ENCODE measurements around the gene RIMBP2.

RIMBP2 gene

GRCh38 chr12:130538343-130539095 is 177.6 kb downstream of the RIMBP2 start:
- DNase-seq (ENCODE audit: low read depth) = no peak

DNA sequence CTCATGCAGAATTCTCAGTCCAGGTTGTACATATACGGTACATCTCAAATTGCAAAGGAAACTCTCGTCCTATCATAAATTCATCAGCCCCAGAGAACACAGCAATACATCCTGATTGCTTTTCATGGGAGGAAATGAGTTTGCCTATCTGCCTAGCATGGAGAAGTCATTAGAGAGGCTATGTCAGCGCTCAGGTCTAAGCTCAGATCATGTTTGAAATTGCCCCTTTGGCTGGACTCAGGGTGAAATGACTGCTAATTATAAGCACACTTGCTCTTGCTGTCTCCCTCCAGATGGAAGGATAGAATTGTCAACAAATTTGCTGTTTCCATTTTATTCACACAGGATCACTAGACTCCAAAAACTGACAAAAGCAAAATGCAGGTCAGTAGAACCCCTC is 178.4 kb downstream of the RIMBP2 start:
- no peak for DNase-seq (ENCODE audit: low read depth)

GRCh38 chr12:130537051-130537450 is 179.0 kb downstream of the RIMBP2 start:
- DNase-seq (ENCODE audit: low read depth) = no peak

GRCh38 chr12:130530429-130530828 is 185.7 kb downstream of the RIMBP2 start:
- DNase-seq (ENCODE audit: low read depth) = no peak

- DNase-seq (ENCODE audit: low read depth) = no peak
Observed at GRCh38 chr12:130529781-130530180, 186.3 kb downstream of the RIMBP2 start.

DNA sequence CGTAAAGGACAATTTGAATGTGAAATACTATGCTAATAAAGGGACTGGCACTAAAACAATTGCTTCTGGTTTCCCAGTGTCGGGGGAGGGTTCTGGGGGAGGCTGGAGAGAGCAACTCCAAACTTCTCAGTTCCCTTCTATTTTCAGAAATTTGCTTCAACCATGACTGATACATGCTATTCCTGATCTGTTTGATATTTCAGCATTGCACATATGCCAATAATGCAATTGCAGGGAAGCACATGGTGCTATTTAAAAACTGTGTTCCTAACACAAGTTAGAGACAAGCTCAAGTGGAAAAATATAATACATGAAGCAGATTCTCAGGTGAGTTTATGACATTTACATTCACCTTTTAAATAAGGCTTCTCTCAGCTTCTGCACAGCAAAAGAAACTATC is 188.9 kb downstream of the RIMBP2 start:
- no peak for DNase-seq (ENCODE audit: low read depth)

GRCh38 chr12:130526813-130527212 is 189.3 kb downstream of the RIMBP2 start:
- no peak for DNase-seq (ENCODE audit: low read depth)

DNA sequence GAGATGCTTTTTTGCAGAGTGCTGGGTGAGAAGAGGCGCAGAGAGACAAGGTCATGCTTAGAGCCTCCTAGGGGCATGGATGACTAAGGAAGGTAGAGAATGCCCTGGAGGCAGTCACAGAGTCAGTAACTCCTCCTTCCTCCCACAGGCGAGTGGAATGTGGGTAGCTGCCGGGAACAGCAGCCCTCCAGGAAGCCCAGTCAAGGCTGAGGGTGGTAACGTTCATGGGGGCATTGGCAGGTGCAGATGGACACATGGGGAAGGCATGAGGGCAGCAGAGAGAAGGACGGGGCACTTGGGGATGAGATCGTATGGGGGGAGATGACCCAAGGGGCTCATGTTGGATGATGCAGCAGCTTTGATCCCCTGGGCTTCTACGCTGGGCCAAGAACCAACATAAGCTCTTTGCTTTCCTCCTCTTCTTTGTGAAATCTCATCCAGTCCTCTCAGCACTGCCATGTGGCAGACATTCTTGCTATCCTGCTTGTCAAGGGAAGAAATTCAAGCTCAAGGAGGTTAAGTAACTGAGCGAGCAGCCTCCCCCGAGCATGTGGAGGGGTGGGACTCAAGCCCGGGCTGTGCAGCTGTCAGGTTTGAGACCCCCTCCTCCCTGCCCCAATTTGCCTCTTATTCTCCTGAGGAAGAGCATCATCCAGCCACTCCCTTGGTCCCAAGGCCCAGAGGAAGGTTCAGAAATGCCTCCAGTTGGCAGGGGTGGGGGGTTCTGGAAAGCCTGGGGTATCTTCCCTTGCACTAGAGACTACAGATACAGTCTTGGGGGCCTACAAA is 190.5 kb downstream of the RIMBP2 start:
- no peak for DNase-seq (ENCODE audit: low read depth)

- no peak for DNase-seq (ENCODE audit: low read depth)
Observed at GRCh38 chr12:130524759-130525158, 191.3 kb downstream of the RIMBP2 start.

DNA sequence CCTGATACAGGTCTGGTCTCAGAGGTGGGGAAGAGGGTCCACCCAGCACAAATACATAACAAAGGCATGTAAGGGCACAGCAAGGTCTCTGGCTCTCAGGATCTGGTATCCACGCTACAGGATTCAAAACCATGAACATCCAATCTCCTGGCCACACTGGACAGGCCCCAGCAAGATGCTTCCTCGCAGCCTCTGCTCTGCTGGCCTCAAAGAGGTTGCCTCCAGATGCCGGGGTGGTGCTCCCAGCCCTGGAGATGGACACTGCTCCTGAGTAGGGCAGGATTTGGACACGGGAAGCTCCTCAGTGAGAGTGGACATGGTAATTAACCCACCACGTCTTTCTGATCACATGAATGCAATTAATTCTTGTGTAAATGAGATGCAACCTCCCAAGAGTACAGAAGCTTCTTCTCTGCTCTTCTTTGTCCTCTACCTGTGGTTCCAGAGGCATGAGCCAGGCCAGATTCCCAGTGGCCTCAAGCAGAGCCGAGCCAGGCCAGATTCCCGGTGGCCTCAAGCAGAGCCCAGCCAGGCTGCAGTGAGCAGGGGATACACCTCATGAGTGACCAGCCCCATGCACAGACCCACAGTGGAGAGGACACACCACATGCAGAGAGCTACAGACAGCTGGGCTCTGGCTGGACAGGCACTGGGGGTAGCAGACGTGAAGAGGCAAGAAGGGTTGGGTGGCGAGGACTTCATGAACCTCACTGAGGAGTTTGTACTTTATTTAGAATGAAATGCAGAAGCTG is 192.1 kb downstream of the RIMBP2 start:
- DNase-seq (ENCODE audit: low read depth) = no peak

- no peak for DNase-seq (ENCODE audit: low read depth)
Observed at GRCh38 chr12:130523208-130523607, 192.9 kb downstream of the RIMBP2 start.

DNA sequence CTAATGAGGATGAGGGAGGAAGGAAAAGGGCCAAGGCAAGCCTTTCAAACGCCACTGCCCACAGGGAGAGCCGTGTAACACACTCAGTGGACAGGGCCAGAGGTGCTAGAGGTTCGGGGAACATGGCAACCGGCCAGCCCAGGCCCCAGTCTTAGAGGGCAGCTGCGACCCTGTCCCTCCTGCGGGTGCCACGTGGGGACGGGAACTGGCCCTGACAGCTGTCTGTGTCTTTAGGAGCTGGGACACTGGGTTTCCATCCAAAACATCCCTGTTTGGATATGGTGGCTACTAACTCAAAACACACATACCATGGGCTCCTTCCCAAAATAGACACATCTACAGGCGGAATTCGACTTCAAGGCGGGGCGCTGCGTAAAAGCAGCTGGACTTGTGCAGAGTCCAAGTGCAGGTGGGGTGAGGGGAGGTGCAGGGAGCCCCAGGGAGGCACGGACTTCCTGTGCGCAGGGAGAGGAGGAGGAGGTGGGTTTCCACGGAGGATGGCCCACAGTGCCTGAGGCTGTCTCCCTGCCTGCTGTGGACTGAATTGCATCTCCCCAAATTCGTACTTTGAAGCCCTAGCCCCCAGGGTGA is 193.8 kb downstream of the RIMBP2 start:
- DNase-seq (ENCODE audit: low read depth) = no peak

DNA sequence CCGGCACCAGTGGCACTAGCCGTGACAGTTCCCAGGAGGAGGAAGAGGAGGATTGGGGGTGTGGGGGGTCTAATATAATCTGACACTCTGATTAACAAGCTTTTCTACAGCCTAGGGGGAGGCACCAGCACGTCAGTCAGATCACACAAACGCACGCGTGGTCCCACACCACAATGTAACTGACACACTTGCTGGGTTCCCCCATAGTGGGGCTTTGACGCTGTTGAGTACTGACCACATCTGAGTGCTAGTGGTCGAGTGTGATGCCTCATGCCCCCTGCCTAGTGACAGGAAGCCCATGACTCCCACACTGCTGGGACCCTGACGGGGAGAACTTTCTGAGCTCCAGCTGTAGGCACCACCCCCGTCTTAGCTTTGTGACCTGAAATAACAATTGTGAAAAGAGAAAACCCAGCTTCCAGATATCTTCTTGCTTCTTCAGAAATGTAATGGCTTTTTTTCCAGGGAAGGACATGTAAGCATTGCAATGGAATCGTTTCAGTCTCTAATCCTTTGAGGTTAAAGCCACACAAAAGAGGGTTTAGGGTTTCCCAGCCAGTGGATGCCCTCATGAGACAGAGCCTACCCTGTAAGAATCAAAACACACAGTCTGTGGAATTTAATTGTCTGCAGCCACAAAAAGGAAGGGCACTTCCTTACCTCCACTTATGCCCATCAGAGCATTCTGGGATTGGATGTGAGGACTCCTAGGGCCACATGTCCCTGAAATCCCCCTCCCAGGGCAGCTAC is 194.5 kb downstream of the RIMBP2 start:
- DNase-seq (ENCODE audit: low read depth) = no peak

- no peak for DNase-seq (ENCODE audit: low read depth)
Observed at GRCh38 chr12:130520784-130521183, 195.3 kb downstream of the RIMBP2 start.

GRCh38 chr12:130517588-130517987 is 198.5 kb downstream of the RIMBP2 start:
- no peak for DNase-seq (ENCODE audit: low read depth)

DNA sequence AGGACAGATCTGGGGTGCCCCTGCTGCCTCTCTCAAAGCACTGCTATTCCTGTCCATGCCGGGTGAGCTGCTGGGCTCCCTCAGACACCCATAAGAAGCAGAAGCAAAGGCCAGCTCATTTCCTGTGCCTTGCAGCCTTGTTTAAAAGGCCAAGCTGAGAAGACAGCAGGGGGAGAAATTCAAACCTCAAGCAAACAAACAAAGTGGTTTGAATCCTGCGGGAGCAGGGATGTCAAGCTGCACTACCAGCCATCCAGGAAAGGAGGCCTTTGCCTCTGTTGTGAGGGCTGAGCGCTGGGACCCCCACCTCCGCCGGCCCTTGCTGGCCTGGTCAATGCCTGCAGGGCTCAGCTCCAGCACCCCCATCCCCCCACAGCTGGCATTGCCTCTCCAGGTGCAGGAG is 201.9 kb downstream of the RIMBP2 start:
- DNase-seq (ENCODE audit: low read depth) = no peak

DNA sequence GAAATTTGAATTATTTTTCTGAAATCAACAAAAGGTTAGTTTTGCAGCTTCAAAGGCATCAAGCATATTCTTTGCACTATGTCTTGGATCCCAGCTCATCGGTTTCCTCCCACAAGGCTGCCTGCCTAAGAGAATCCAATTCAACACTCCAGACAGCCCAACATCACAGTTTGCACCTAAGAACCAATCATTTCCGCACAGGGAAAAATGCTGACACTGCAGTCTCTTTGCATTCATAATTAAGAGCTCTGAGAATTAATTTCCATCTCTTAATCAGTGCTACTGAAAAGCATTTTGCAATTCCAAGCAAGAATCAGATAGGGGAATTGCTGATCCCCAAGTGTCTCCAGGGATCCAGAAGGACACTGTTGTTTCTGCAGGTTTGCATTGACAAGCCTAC is 202.5 kb downstream of the RIMBP2 start:
- no peak for DNase-seq (ENCODE audit: low read depth)

DNA sequence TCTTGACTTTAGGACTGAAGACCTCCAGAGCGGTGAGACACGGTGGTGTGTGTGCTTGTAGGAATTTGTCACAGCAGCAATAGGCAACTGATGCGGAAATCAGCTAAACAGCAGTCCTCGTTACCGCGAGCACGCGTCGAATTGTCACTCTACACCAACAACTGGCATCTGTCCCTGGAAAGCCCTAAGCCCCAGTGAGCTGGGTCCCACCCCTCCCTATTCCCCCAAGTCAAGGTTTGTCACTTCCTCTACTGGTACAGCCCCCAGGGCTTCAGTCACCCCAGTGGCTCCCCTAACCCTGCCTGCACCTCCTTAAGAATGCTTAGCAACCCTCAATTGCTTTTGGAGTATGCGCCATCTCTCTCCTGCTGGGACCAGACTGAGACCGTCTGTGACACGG is 204.8 kb downstream of the RIMBP2 start:
- DNase-seq (ENCODE audit: low read depth) = no peak

DNA sequence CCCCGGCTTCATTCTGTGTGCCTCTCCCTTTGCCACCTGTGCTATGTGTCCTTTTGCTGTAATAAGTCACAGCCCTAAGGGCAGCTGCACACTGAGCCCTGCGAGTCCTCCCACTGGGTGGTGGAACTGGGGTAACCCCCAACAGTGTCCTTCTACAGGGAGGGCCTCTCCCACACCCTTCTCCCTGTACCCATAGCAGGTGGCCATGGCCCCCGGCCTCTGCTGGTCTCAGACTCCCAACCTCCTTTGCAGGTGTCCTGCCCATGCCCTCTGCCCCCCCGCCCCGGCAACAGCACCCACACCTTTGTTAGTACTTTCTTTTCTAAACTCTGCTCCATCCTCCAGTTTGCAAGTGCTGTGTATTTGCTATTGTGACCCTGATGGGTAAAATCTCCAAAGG is 206.6 kb downstream of the RIMBP2 start:
- no peak for DNase-seq (ENCODE audit: low read depth)

DNA sequence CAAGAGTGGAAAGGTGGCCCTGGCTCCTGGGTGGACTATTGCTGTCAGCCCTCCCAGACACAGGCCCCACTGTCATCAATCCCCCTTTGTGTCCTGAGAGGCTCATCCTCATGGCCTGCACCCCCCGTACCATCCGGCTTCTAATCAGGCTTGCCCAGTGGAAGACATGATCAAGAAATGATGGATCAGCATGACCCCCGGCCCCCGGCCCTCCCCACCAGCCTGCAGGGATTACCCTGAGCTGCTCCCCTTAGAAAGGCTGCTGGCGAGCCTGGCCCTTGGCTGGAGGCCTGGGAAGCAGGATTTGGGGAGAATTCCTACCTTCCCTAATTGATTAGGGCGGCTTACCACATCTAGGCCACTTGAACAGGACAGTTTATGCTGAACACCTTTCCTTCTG is 207.3 kb downstream of the RIMBP2 start:
- no peak for DNase-seq (ENCODE audit: low read depth)

DNA sequence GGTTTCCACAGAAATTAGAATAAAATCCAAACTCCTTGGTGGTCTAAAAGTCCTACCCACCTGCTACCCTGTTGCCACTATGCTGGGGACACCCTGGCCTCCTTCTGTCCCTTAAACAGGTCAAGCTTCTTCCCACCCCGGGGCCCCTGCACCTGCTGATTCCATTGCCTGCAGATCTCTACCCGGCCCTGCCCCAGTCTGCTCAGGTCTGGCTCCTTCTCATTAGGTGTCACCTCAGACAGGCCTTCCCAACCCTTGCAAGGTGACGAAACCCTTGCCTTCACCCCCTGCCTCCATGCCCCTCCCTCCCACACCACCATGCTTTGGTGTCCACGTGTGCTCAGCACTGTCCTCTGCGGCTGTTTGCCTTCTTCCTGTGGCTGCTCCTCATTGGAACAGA is 207.8 kb downstream of the RIMBP2 start:
- no peak for DNase-seq (ENCODE audit: low read depth)

- DNase-seq (ENCODE audit: low read depth) = no peak
Observed at GRCh38 chr12:130506844-130507243, 209.3 kb downstream of the RIMBP2 start.
